Gastrocnemius medialis (tissue), 4 donors: ENCODE results near the gene C13orf46.

Experiments used
- POLR2A ChIP-seq, 2 donors: fragments of 450-650 bp; IDR thresholded peaks; one replicate each; pipeline ENCODE4 v1.6.1; 2017; ENCODE audit warnings: antibody characterized with exemption in 2 of 2, mild to moderate bottlenecking in 2 of 2, moderate library complexity in 2 of 2
- TF ChIP-seq, protein P1 (sequence below), 5 experiments: fragments of 450-650 bp in 3 of 5; fragments of 200-600 bp in 2 of 5; sonication (generic) in 2 of 5; IDR thresholded peaks in 4 of 5; conservative IDR thresholded peaks in 1 of 5; 1 replicate in 4 of 5; 2 replicates in 1 of 5; pipeline ENCODE4 v1.5.1; 2016 to 2019; ENCODE audit warnings: antibody characterized with exemption in 5 of 5, mild to moderate bottlenecking in 3 of 5, moderate library complexity in 3 of 5

DNA sequence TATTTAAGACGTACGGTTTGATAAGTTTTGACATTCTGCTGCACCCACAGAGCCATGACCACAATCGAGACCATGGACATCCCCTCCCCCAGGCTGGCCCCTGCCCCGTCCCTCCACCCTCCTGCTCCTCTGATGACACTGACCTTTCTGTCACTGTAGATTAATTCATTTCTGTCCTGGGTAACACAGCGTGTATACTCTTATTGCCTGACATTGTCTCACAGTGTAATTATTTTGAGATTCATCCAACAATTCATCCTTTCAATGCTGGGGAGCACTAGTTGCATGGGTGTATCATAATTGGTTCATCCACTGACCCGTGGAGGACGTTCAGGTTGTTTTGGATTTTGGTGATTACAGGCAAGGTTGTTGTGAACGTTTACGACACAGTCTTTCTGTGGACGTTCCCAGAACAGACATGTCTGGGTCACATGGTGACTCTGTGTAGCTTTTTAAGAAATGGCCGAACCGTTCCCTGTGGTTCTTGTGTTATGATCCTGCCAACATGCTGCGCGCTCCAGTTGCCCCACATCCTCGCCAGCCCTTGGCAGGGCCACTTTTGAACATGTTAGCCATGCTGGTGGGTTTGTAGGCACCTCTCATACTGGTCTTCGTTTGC is 41.9 kb downstream of the C13orf46 start:
- TF ChIP-seq, protein P1, sequence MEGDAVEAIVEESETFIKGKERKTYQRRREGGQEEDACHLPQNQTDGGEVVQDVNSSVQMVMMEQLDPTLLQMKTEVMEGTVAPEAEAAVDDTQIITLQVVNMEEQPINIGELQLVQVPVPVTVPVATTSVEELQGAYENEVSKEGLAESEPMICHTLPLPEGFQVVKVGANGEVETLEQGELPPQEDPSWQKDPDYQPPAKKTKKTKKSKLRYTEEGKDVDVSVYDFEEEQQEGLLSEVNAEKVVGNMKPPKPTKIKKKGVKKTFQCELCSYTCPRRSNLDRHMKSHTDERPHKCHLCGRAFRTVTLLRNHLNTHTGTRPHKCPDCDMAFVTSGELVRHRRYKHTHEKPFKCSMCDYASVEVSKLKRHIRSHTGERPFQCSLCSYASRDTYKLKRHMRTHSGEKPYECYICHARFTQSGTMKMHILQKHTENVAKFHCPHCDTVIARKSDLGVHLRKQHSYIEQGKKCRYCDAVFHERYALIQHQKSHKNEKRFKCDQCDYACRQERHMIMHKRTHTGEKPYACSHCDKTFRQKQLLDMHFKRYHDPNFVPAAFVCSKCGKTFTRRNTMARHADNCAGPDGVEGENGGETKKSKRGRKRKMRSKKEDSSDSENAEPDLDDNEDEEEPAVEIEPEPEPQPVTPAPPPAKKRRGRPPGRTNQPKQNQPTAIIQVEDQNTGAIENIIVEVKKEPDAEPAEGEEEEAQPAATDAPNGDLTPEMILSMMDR (IDR thresholded peaks at IDR 0.05 in 4 of 5, conservative IDR thresholded peaks at IDR 0.05 in 1 of 5), result no peak
- TF ChIP-seq POLR2A (IDR thresholded peaks at IDR 0.05), result no peak
